AG04450 (cell line): Measurements from ENCODE around the gene LDLRAD2. TPM values are rescaled to one million over a fixed set of nuclear protein-coding genes. Genes with fewer than 3 reads are reported as not detected.
"Not testable (repeated sequence)": the region's sequence is repeated elsewhere in the genome, so short reads cannot be mapped to it uniquely, and the experiment has no call there.

Source experiments
- CTCF ChIA-PET: fragments of 300-600, 350-600 bp; formaldehyde crosslinking; extraction: SDS; loops from one replicate; lab custom pipeline; 2022; ENCODE audit warnings: antibody characterized with exemption, inconsistent platforms; lab: Charles Lee
- POLR2A ChIA-PET: fragments of 350-600 bp; formaldehyde crosslinking; extraction: SDS; loops from one replicate; lab custom pipeline; 2021; ENCODE audit warnings: antibody characterized with exemption, inconsistent platforms; lab: Yijun Ruan, JAX
- DNase-seq: peaks from one replicate; pipeline ENCODE4 v3.0.0-alpha.2; 2011; ENCODE audit warnings: low read depth, low spot score
- H3K27ac ChIP-seq: one replicate; pipeline ENCODE4 v1.5.1; 2012; ENCODE audit warnings: low read depth, low read length, control low read depth
- H3K27me3 ChIP-seq: one replicate; pipeline ENCODE4 v1.6.0; 2012; ENCODE audit warnings: low read length; ENCODE audit not compliant: control insufficient read depth, insufficient read depth
- H3K4me3 ChIP-seq: 2 replicates; pipeline ENCODE4 v1.5.1; 2011; ENCODE audit warnings: mild to moderate bottlenecking, low read depth, low read length, control low read depth
- H3K9me3 ChIP-seq: 2 replicates; pipeline ENCODE4 v1.5.1; 2012; ENCODE audit warnings: low read length; ENCODE audit not compliant: control insufficient read depth, insufficient read depth
- CTCF ChIP-seq: IDR thresholded peaks from 2 replicates; pipeline ENCODE4 v1.5.1; 2011; ENCODE audit warnings: low read depth, low read length, control low read depth, inconsistent platforms
- polyA plus RNA-seq: library from polyadenylated mRNA; depleted of rRNA; stranded (reverse); fragments of >200 nt; gene quantifications from 2 replicates; pipeline ENCODE4 v1.2.3, GENCODE V29; 2011

The LDLRAD2 gene
- polyA plus RNA-seq, 1 experiment: 0.05 TPM

DNA sequence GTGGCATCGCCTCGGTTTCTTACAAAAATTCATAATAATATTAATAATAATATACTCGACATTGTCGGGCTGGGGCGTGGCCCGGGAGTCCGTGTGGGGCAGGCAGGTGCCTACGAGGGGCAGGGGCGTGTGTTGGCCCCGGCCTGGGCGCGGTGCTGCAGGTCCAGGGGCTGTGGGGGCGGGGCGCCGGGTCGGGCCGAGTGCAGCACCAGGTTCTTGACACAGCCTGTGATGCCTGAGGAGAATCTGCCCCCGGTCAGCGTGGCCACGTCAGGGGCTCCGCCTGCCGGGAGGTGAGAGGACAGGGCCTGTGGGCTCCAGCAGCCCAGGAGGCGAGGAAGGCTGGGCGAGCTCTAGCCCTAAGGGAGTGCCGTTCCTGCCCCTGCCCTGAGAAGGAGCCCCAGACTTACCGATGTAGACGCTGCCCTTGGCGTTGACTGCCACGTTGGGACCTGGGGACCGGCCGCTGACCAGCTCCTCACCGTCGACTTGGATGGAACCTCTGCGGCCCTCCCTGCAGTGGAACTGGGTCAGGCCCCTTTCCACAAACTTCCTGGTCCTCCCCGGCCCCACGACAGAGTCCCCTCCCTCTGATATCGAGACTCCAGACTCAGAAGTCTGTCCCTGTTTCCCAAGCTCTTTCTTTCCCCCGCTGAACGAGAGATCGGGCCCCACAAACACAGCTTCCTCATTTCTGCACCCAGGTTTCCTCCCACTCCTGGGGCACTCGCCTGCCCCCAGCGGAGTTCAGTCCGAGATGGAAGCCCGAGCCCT is 11.3 kb downstream of the LDLRAD2 start:
- H3K9me3 ChIP-seq: no peaks in the 10 kb centered on the region
- no peak overlapping the region for H3K4me3 ChIP-seq
- ChIA-PET POLR2A (no interaction called here), CTCF (no interaction called here)
- no peak for TF ChIP-seq CTCF
- H3K27me3 ChIP-seq: no peaks in the 10 kb centered on the region
- no peak for DNase-seq
- no peak overlapping the region for H3K27ac ChIP-seq

- ChIA-PET POLR2A (no interaction called here), CTCF (no interaction called here)
- H3K4me3 ChIP-seq: no peak overlapping the region
- no peaks in the 10 kb centered on the region for H3K27me3 ChIP-seq
- DNase-seq: no peak
- no peaks in the 10 kb centered on the region for H3K9me3 ChIP-seq
- H3K27ac ChIP-seq: no peak overlapping the region
- TF ChIP-seq CTCF: no peak
Measured at GRCh38 chr1:21823980-21824702, 12.1 kb downstream of the LDLRAD2 start.

DNA sequence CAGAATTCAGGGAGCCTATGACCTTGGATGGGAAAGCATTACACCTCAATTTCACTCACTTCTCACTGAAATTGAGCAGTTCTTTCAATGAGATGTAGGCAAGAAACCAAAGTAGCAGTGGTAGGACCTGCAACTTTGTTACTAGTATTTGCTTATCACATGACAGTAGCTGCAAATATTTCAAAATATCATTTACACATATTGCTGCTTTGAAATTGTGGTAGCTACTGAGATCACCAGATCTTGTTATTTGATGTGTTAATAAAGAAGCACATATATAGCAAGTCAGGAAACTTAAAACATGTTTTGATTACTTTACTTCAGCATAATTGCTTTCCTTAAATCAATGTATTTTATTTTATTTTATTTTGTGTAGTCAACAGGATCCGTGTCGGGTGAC is 12.9 kb downstream of the LDLRAD2 start:
- CTCF ChIA-PET: no interaction called here
- H3K27me3 ChIP-seq: no peaks in the 10 kb centered on the region
- no peaks in the 10 kb centered on the region for H3K9me3 ChIP-seq
- DNase-seq: no peak
- TF ChIP-seq CTCF: no peak
- POLR2A ChIA-PET: no interaction called here
- no peak overlapping the region for H3K4me3 ChIP-seq
- H3K27ac ChIP-seq: no peak overlapping the region

DNA sequence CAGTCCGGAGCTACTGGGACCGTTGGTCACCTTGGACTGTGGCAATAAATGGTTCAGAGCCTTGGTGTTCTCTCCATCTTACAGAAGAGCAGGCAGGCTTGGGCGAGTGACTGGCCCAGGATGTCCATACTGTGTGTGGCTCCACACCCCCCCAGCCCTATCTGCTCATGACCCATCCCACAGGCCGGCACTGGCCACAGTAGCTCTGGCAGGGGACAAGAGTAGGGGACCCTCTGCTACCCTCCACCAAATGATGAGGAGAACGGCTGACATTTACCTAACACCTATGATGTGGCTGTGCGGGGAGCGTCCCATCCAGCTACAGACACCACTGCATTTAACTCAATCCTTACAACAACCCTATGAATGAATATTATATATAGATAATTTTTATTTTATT is 13.3 kb downstream of the LDLRAD2 start:
- TF ChIP-seq CTCF: no peak
- CTCF ChIA-PET: no interaction called here
- no peak overlapping the region for H3K4me3 ChIP-seq
- POLR2A ChIA-PET: no interaction called here
- H3K27me3 ChIP-seq: no peaks in the 10 kb centered on the region
- H3K9me3 ChIP-seq: no peaks in the 10 kb centered on the region
- no peak for DNase-seq
- H3K27ac ChIP-seq: no peak overlapping the region

- DNase-seq, H3K4me3 ChIP-seq, CTCF ChIA-PET, H3K27ac ChIP-seq, H3K9me3 ChIP-seq, H3K27me3 ChIP-seq, POLR2A ChIA-PET: not testable (repeated sequence)
Measured at GRCh38 chr1:21826694-21827093, 14.6 kb downstream of the LDLRAD2 start.
